ENCODE data around the gene ARHGEF7. TPM values are rescaled to one million over a fixed set of nuclear protein-coding genes. Genes with fewer than 3 reads are reported as not detected.

ARHGEF7 gene
- total RNA-seq, 1 donor from 2014 or later = 57.5 TPM

DNA sequence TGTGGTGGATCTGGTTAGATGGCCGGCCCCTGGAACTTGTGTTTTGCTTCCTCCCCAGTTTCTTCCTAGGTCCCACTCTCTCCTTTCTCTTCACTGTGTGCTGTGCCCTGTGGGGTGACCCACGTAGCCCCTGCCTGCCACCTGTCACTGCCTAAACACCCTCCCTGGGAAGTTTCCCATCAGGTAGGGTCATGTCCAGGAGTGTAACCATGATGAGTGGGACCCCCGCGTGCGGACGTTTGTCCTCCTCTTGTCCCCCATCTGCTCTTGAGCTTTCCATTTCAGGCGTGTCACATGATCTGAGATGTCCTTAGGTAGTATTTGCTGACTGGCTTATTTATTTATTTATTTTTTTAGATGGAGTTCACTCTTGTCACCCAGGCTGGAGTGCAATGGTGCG lies 61.3 kb downstream of the ARHGEF7 start:
- Histone ChIP-seq H3K27me3 (no peaks in the 10 kb centered on the region), H3K27ac (peak overlapping the region; percentile 71), H3K9me3 (no peaks in the 10 kb centered on the region), H3K4me3 (no peak overlapping the region), H3K4me1 (peaks cover 64% of the 10 kb centered on the region), H3K36me3 (no peaks in the 10 kb centered on the region)
- TF ChIP-seq POLR2AphosphoS5 (IDR thresholded peaks at IDR 0.05; ENCODE audit: insufficient read depth in 1 of 2, low read depth in 1 of 2) = no peak
- TF ChIP-seq, protein P1, sequence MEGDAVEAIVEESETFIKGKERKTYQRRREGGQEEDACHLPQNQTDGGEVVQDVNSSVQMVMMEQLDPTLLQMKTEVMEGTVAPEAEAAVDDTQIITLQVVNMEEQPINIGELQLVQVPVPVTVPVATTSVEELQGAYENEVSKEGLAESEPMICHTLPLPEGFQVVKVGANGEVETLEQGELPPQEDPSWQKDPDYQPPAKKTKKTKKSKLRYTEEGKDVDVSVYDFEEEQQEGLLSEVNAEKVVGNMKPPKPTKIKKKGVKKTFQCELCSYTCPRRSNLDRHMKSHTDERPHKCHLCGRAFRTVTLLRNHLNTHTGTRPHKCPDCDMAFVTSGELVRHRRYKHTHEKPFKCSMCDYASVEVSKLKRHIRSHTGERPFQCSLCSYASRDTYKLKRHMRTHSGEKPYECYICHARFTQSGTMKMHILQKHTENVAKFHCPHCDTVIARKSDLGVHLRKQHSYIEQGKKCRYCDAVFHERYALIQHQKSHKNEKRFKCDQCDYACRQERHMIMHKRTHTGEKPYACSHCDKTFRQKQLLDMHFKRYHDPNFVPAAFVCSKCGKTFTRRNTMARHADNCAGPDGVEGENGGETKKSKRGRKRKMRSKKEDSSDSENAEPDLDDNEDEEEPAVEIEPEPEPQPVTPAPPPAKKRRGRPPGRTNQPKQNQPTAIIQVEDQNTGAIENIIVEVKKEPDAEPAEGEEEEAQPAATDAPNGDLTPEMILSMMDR (IDR thresholded peaks at IDR 0.05) = no peak
- DNase-seq (ENCODE audit: extremely low spot score in 2 of 2) = no peak
- intact Hi-C loops (cut with DNase I) = no loop called here

- H3K27me3 ChIP-seq = no peaks in the 10 kb centered on the region
- DNase-seq (ENCODE audit: extremely low spot score in 2 of 2) = no peak
- H3K27ac ChIP-seq = peak overlapping the region; percentile 71
- H3K36me3 ChIP-seq = no peaks in the 10 kb centered on the region
- no peaks in the 10 kb centered on the region for H3K9me3 ChIP-seq
- TF ChIP-seq, protein P1 (IDR thresholded peaks at IDR 0.05) = no peak
- TF ChIP-seq POLR2AphosphoS5 (IDR thresholded peaks at IDR 0.05; ENCODE audit: insufficient read depth in 1 of 2, low read depth in 1 of 2) = peak in 1 of 2 donors; percentile 43
- H3K4me3 ChIP-seq = no peak overlapping the region
- intact Hi-C loops (cut with DNase I) = no loop called here
- H3K4me1 ChIP-seq = peaks cover 59% of the 10 kb centered on the region
These were observed 62.1 kb downstream of the ARHGEF7 start for GRCh38 chr13:111177081-111177711.

DNA sequence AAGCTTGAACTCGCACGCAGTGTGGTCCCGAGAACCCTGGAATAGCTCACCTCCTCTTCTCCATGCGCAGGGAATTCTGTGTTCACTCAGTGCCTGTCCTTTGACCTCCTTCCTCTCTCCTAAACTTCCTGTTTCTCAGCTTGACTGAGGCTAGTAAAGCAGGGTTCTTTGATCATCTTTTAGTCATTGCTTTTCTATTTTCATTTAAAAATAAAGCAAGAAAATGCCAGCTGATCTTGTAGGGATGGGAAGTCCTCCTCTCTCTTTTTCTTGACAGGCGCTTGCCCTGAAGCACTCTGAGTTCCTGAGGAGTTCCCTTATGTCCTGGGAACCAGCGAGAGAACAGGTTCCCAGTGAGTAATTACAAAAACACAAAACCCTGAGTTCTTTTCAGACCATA lies 62.8 kb downstream of the ARHGEF7 start:
- no peak overlapping the region for H3K4me3 ChIP-seq
- H3K27me3 ChIP-seq = no peaks in the 10 kb centered on the region
- no peaks in the 10 kb centered on the region for H3K36me3 ChIP-seq
- DNase-seq (ENCODE audit: extremely low spot score in 2 of 2) = no peak
- no peaks in the 10 kb centered on the region for H3K9me3 ChIP-seq
- peak in 1 of 2 donors; percentile 63 for TF ChIP-seq POLR2AphosphoS5 (IDR thresholded peaks at IDR 0.05; ENCODE audit: insufficient read depth in 1 of 2, low read depth in 1 of 2)
- TF ChIP-seq POLR2A (IDR thresholded peaks at IDR 0.05) = no peak
- H3K4me1 ChIP-seq = peaks cover 58% of the 10 kb centered on the region
- H3K27ac ChIP-seq = peak overlapping the region; percentile 71
- intact Hi-C loops (cut with DNase I) = no loop called here

- Histone ChIP-seq H3K27ac (peak overlapping the region; percentile 71), H3K9me3 (no peaks in the 10 kb centered on the region), H3K27me3 (no peaks in the 10 kb centered on the region), H3K36me3 (no peaks in the 10 kb centered on the region), H3K4me1 (peaks cover 56% of the 10 kb centered on the region), H3K4me3 (no peak overlapping the region)
- intact Hi-C loops (cut with DNase I) = no loop called here
- TF ChIP-seq POLR2AphosphoS5 (IDR thresholded peaks at IDR 0.05; ENCODE audit: insufficient read depth in 1 of 2, low read depth in 1 of 2) = no peak
- no peak for TF ChIP-seq POLR2A (IDR thresholded peaks at IDR 0.05)
- TF ChIP-seq, protein P1 (IDR thresholded peaks at IDR 0.05) = no peak
- DNase-seq (ENCODE audit: extremely low spot score in 2 of 2) = no peak
These were observed 63.3 kb downstream of the ARHGEF7 start for GRCh38 chr13:111178402-111178801.

DNA sequence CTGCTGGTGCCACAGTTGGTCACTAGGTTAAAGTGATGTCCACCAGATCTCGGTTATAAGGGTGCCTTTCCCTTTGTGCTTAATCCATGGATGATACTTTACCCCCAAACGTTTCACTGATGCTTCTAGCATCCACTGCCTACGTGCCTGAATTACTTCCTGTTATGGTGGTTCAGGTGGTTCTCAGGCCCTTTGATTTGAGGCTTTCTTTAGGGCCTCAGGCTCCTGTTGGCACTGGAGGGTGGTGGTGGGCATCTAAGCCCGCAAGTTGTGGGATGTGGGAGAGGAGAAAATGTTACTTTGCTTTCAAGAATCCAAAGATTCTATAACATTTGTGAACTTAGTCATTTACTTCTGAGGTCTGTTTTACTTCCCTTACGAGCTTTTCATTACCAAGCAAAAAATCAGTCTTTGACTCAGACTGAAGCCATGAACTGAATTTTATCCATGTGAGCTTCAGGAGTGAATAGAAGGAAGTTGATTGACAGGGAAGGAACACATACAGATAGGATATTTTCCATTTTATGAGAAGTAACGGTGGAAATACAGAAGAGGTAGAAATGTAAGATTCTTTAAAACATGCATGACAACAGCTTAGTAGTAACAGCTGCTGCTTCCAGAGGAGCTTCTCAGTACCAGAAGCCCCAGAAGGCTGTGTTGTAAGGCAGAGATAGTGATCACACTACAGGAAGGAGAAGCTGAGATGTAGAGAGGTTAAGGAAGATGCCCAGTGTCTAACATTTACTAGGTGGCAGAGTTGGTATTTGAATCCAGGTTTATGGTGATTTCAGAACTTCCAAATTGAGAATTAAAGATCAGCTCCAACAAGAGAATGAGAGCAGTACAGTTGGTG lies 65.0 kb downstream of the ARHGEF7 start:
- TF ChIP-seq, protein P1 (IDR thresholded peaks at IDR 0.05) = no peak
- TF ChIP-seq POLR2A (IDR thresholded peaks at IDR 0.05) (no peak), POLR2AphosphoS5 (IDR thresholded peaks at IDR 0.05; ENCODE audit: insufficient read depth in 1 of 2, low read depth in 1 of 2) (no peak)
- no peak overlapping the region for H3K27ac ChIP-seq
- intact Hi-C loops (cut with DNase I) = no loop called here

More for the DNA sequence above, 65.0 kb downstream of the ARHGEF7 start:
- Histone ChIP-seq H3K9me3 (no peaks in the 10 kb centered on the region), H3K4me3 (no peak overlapping the region), H3K27me3 (no peaks in the 10 kb centered on the region), H3K4me1 (peaks cover 57% of the 10 kb centered on the region), H3K36me3 (no peaks in the 10 kb centered on the region)
- no peak for DNase-seq (ENCODE audit: extremely low spot score in 2 of 2)

All from vagina (tissue), 2 donors.